CD4-positive, alpha-beta T cell (primary cell): ENCODE data around the gene SLC23A3. TPM values are rescaled to one million over a fixed set of nuclear protein-coding genes. Genes with fewer than 3 reads are reported as not detected.

Experiments
- ATAC-seq: fragments of 200-7000 bp; cut with Tn5 transposase; one replicate; pipeline ENCODE4 v1.10.0; 2022; ENCODE audit warnings: mild to moderate bottlenecking; ENCODE audit not compliant: poor library complexity
- CTCF ChIA-PET: fragments of 350-600 bp; sonication (Branson Sonifier 250); formaldehyde crosslinking; loops from one replicate; lab custom pipeline; 2021; ENCODE audit warnings: antibody characterized with exemption, inconsistent platforms; lab: Charles Lee
- POLR2A ChIA-PET: fragments of 350-600 bp; sonication (Branson Sonifier 250); formaldehyde crosslinking; loops from one replicate; lab custom pipeline; 2021; ENCODE audit warnings: antibody characterized with exemption, inconsistent platforms; lab: Charles Lee
- DNase-seq, 14 experiments: peaks; one replicate each; pipeline ENCODE4 v3.0.0-alpha.2; 2013 to 2020; ENCODE audit warnings: mixed read lengths in 2 of 14
- H3K27ac ChIP-seq, 2 donors: one replicate each; pipeline versions ENCODE4 v1.5.1 to v1.7.0; 2013; ENCODE audit warnings: low read length in 2 of 2, low read depth in 1 of 2, mild to moderate bottlenecking in 1 of 2
- H3K27me3 ChIP-seq, 2 experiments: 1 replicate in 1 of 2; 2 replicates in 1 of 2; pipeline versions ENCODE4 v1.6.1 to v1.7.0; 2013; ENCODE audit warnings: low read length in 2 of 2, control low read depth in 1 of 2, mild to moderate bottlenecking in 1 of 2, moderate library complexity in 1 of 2; ENCODE audit not compliant: insufficient read depth in 2 of 2, control insufficient read depth in 1 of 2
- H3K36me3 ChIP-seq: one replicate; pipeline ENCODE4 v1.6.1; 2013; ENCODE audit warnings: low read length, control low read depth; ENCODE audit not compliant: insufficient read depth
- H3K4me1 ChIP-seq: one replicate; pipeline ENCODE4 v1.6.1; 2013; ENCODE audit warnings: low read length, control low read depth; ENCODE audit not compliant: insufficient read depth
- H3K4me3 ChIP-seq: one replicate; pipeline ENCODE4 v1.5.1; 2013; ENCODE audit warnings: mild to moderate bottlenecking, low read length, moderate library complexity
- H3K9me3 ChIP-seq, 2 experiments: 1 replicate in 1 of 2; 2 replicates in 1 of 2; pipeline versions ENCODE4 v1.6.1 to v1.7.0; 2013; ENCODE audit warnings: low read length in 2 of 2, mild to moderate bottlenecking in 2 of 2, control low read depth in 1 of 2, moderate library complexity in 1 of 2; ENCODE audit not compliant: control insufficient read depth in 1 of 2, insufficient read depth in 1 of 2
- H3K27ac Mint-ChIP-seq: one replicate; pipeline ENCODE4 v1.8.0; 2020; ENCODE audit warnings: mixed read lengths
- H3K27me3 Mint-ChIP-seq: one replicate; pipeline ENCODE4 v1.8.0; 2021; ENCODE audit warnings: mixed read lengths
- H3K36me3 Mint-ChIP-seq: one replicate; pipeline ENCODE4 v1.8.0; 2021; ENCODE audit warnings: low read depth, mixed read lengths
- H3K4me1 Mint-ChIP-seq: one replicate; pipeline ENCODE4 v1.8.0; 2021; ENCODE audit warnings: low read depth, mixed read lengths
- H3K4me3 Mint-ChIP-seq: one replicate; pipeline ENCODE4 v1.8.0; 2020; ENCODE audit warnings: mild to moderate bottlenecking, mixed read lengths
- H3K9me3 Mint-ChIP-seq: one replicate; pipeline ENCODE4 v1.8.0; 2020; ENCODE audit warnings: mixed read lengths
- intact Hi-C, 2 experiments: fragments of 100-400 bp; cut with DNase I in 1 of 2; cut with micrococcal nuclease in 1 of 2; formaldehyde crosslinking; loops; one replicate each; pipeline versions ENCODE4 v1.15.1 to v1.9.0; 2023 to 2025; cut with DNase I, micrococcal nuclease
- total RNA-seq, 174 experiments: library from RNA in 2 of 174; stranded (reverse) in 2 of 174; gene quantifications; one replicate each; pipeline ENCODE4 v1.2.3 and lab custom pipeline; 2021 to 2026
- TF ChIP-seq, protein P1 (sequence below): fragments of 200-600 bp; IDR thresholded peaks from one replicate; pipeline ENCODE4 v1.8.0; 2022; ENCODE audit warnings: antibody characterized with exemption, mild to moderate bottlenecking

SLC23A3 gene
- total RNA-seq, 2 experiments from 2014 or later, result 0.36 to 0.96 TPM

DNA sequence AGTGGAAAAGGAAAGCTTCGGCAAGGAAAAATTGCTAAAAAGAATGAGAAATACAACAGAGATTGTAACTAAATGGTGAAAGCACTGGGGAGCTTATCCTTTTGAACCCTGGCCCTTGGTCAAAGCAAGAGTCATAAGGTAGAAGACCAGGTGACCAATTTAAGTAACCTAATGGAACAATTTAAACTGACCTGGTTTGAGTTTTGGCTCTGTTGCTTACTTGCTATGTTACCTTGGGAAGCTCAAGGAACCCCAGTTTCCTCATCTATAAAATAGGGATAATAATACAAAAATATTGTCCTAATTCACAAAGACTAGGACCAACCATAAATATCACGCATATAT lies 57.8 kb downstream of the SLC23A3 start:
- Mint-ChIP-seq H3K4me1 (peaks cover 16% of the 10 kb centered on the region), H3K36me3 (peaks cover 16% of the 10 kb centered on the region), H3K4me3 (no peak overlapping the region), H3K9me3 (no peaks in the 10 kb centered on the region), H3K27ac (no peak overlapping the region), H3K27me3 (no peaks in the 10 kb centered on the region)
- no peaks in the 10 kb centered on the region for H3K27me3 ChIP-seq
- H3K27ac ChIP-seq, result no peak overlapping the region
- ChIA-PET POLR2A (no interaction called here), CTCF (interaction anchor here (1.4 kb wide), 1 partner anchor 82 kb away, joined by 4 read pairs; no protein-coding TSS in a partner anchor)
- H3K4me3 ChIP-seq, result no peak overlapping the region
- no peak for DNase-seq
- TF ChIP-seq, protein P1, sequence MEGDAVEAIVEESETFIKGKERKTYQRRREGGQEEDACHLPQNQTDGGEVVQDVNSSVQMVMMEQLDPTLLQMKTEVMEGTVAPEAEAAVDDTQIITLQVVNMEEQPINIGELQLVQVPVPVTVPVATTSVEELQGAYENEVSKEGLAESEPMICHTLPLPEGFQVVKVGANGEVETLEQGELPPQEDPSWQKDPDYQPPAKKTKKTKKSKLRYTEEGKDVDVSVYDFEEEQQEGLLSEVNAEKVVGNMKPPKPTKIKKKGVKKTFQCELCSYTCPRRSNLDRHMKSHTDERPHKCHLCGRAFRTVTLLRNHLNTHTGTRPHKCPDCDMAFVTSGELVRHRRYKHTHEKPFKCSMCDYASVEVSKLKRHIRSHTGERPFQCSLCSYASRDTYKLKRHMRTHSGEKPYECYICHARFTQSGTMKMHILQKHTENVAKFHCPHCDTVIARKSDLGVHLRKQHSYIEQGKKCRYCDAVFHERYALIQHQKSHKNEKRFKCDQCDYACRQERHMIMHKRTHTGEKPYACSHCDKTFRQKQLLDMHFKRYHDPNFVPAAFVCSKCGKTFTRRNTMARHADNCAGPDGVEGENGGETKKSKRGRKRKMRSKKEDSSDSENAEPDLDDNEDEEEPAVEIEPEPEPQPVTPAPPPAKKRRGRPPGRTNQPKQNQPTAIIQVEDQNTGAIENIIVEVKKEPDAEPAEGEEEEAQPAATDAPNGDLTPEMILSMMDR, result no peak
- no peak for ATAC-seq
- intact Hi-C loops, result no loop called here
- H3K9me3 ChIP-seq, result no peaks in the 10 kb centered on the region
- H3K36me3 ChIP-seq, result peaks cover under 1% of the 10 kb centered on the region
- peaks cover 2% of the 10 kb centered on the region for H3K4me1 ChIP-seq

Other genes starting within 250 kb of the SLC23A3 start
- gene CDK5R2, start 210.4 kb downstream of the SLC23A3 start, total RNA-seq, result not detected
- gene FEV, start 184.8 kb downstream of the SLC23A3 start, total RNA-seq, result not detected
- not detected for gene CRYBA2, start 176.6 kb downstream of the SLC23A3 start, total RNA-seq
- not detected for gene CFAP65, start 128.5 kb downstream of the SLC23A3 start, total RNA-seq
- not detected for gene IHH, start 109.1 kb downstream of the SLC23A3 start, total RNA-seq
- gene NHEJ1, start 9.2 kb downstream of the SLC23A3 start, total RNA-seq, result 1 to 10 TPM; 7.2 to 8.5 TPM
- gene CNPPD1, start 6.9 kb upstream of the SLC23A3 start, total RNA-seq, result 10 to 100 TPM; 42.3 to 43.4 TPM
- gene RETREG2, start 8.2 kb upstream of the SLC23A3 start, total RNA-seq, result 10 to 100 TPM; 82.3 to 83.2 TPM
- gene ZFAND2B, start 36.8 kb upstream of the SLC23A3 start, total RNA-seq, result 10 to 100 TPM; 65.9 to 67.4 TPM
- 1 to 10 TPM; 2.6 to 3.1 TPM for gene ABCB6, start 48.9 kb upstream of the SLC23A3 start, total RNA-seq
- 100 to 1,000 TPM; 105 to 106 TPM for gene ATG9A, start 59.6 kb upstream of the SLC23A3 start, total RNA-seq
- gene ANKZF1, start 59.8 kb upstream of the SLC23A3 start, total RNA-seq, result 100 to 1,000 TPM; 128 to 135 TPM
- 1 to 10 TPM; 2.4 to 3.0 TPM for gene GLB1L, start 75.4 kb upstream of the SLC23A3 start, total RNA-seq
- gene STK16, start 75.5 kb upstream of the SLC23A3 start, total RNA-seq, result 10 to 100 TPM; 11.2 to 14.1 TPM
- gene TUBA4B, start 83.2 kb upstream of the SLC23A3 start, total RNA-seq, result not detected
- gene TUBA4A, start 83.9 kb upstream of the SLC23A3 start, total RNA-seq, result 100 to 1,000 TPM; 183 to 185 TPM
- 100 to 1,000 TPM; 151 to 161 TPM for gene DNAJB2, start 109.3 kb upstream of the SLC23A3 start, total RNA-seq
- gene PTPRN, start 139.4 kb upstream of the SLC23A3 start, total RNA-seq, result not detected
- gene RESP18, start 162.7 kb upstream of the SLC23A3 start, total RNA-seq, result not detected
- 10 to 100 TPM; 99.0 to 99.9 TPM for gene DNPEP, start 217.9 kb upstream of the SLC23A3 start, total RNA-seq
- not detected for gene DES, start 248.3 kb upstream of the SLC23A3 start, total RNA-seq